Type B pancreatic cell (in vitro differentiated cells): ENCODE data around the gene TTLL10. TPM values are rescaled to one million over a fixed set of nuclear protein-coding genes. Genes with fewer than 3 reads are reported as not detected.
A peak's percentile ranks its signal among the peaks of the same experiment; 100 is the strongest.

Experiments used
- DNase-seq: peaks from one replicate; pipeline ENCODE4 v3.0.0; 2021; ENCODE audit warnings: mixed read lengths; ENCODE audit not compliant: unreplicated experiment; ENCODE audit errors: extremely low spot score
- H3K27ac Mint-ChIP-seq: 2 replicates; pipeline ENCODE4 v1.8.0; 2021; ENCODE audit warnings: mild to moderate bottlenecking, mixed read lengths
- H3K27me3 Mint-ChIP-seq: 2 replicates; pipeline ENCODE4 v1.8.0; 2021; ENCODE audit warnings: mixed read lengths
- H3K36me3 Mint-ChIP-seq: 2 replicates; pipeline ENCODE4 v1.8.0; 2021; ENCODE audit warnings: mixed read lengths
- H3K4me1 Mint-ChIP-seq: one replicate; pipeline ENCODE4 v1.8.0; 2021; ENCODE audit warnings: mixed read lengths; ENCODE audit not compliant: unreplicated experiment
- H3K4me3 Mint-ChIP-seq: 2 replicates; pipeline ENCODE4 v1.8.0; 2021; ENCODE audit warnings: mild to moderate bottlenecking, mixed read lengths
- H3K9me3 Mint-ChIP-seq: 2 replicates; pipeline ENCODE4 v1.8.0; 2021; ENCODE audit warnings: mixed read lengths
- CTCF ChIP-seq: fragments of 200-600 bp; sonication (generic); conservative IDR thresholded peaks from 2 replicates; pipeline ENCODE4 v1.5.0; 2021; ENCODE audit warnings: antibody characterized with exemption, mild to moderate bottlenecking
- total RNA-seq: library from RNA; stranded (reverse); gene quantifications from 2 replicates; pipeline ENCODE4 v1.2.1, GENCODE V29; 2021; ENCODE audit warnings: low replicate concordance

Gene TTLL10
- total RNA-seq, 1 donor from 2014 or later = 1.4 TPM

- no peak for DNase-seq
- H3K27me3 Mint-ChIP-seq = no peaks in the 10 kb centered on the region
- H3K36me3 Mint-ChIP-seq = no peaks in the 10 kb centered on the region
- no peaks in the 10 kb centered on the region for H3K9me3 Mint-ChIP-seq
- TF ChIP-seq CTCF = no peak
- no peak overlapping the region for H3K27ac Mint-ChIP-seq
- H3K4me3 Mint-ChIP-seq = no peak overlapping the region
- peaks cover 10% of the 10 kb centered on the region for H3K4me1 Mint-ChIP-seq
These were observed 12.0 kb upstream of the TTLL10 start for GRCh38 chr1:1161683-1162079.

- Mint-ChIP-seq H3K4me3 (peak overlapping the region; percentile 89), H3K9me3 (no peaks in the 10 kb centered on the region), H3K27me3 (no peaks in the 10 kb centered on the region), H3K36me3 (no peaks in the 10 kb centered on the region), H3K4me1 (peaks cover 10% of the 10 kb centered on the region), H3K27ac (peak overlapping the region; percentile 75)
- no peak for DNase-seq
- no peak for TF ChIP-seq CTCF
These were observed 10.8 kb upstream of the TTLL10 start for GRCh38 chr1:1162597-1163537.

- peak overlapping the region; percentile 89 for H3K4me3 Mint-ChIP-seq
- H3K4me1 Mint-ChIP-seq = peaks cover 10% of the 10 kb centered on the region
- H3K9me3 Mint-ChIP-seq = no peaks in the 10 kb centered on the region
- peak overlapping the region; percentile 75 for H3K27ac Mint-ChIP-seq
- TF ChIP-seq CTCF = no peak
- DNase-seq = no peak
- H3K36me3 Mint-ChIP-seq = no peaks in the 10 kb centered on the region
- H3K27me3 Mint-ChIP-seq = no peaks in the 10 kb centered on the region
These were observed 10.1 kb upstream of the TTLL10 start for GRCh38 chr1:1163538-1164070.

GRCh38 chr1:1164361-1164700, 9.3 kb upstream of the TTLL10 start:
- peaks cover 10% of the 10 kb centered on the region for H3K4me1 Mint-ChIP-seq
- H3K27ac Mint-ChIP-seq = peak overlapping the region; percentile 75
- TF ChIP-seq CTCF = no peak
- H3K4me3 Mint-ChIP-seq = peak overlapping the region; percentile 89
- no peaks in the 10 kb centered on the region for H3K9me3 Mint-ChIP-seq
- DNase-seq = no peak
- no peaks in the 10 kb centered on the region for H3K36me3 Mint-ChIP-seq
- H3K27me3 Mint-ChIP-seq = no peaks in the 10 kb centered on the region

GRCh38 chr1:1164701-1165451, 8.8 kb upstream of the TTLL10 start:
- Mint-ChIP-seq H3K27me3 (no peaks in the 10 kb centered on the region), H3K27ac (peak overlapping the region; percentile 75), H3K4me1 (peaks cover 10% of the 10 kb centered on the region), H3K36me3 (no peaks in the 10 kb centered on the region), H3K9me3 (no peaks in the 10 kb centered on the region), H3K4me3 (peak overlapping the region; percentile 89)
- no peak for TF ChIP-seq CTCF
- DNase-seq = no peak
